Adrenal gland (tissue), 5 donors: ENCODE results near the gene EMX1.

Source experiments
- POLR2A ChIP-seq, 2 donors: fragments of 450-650 bp; IDR thresholded peaks; one replicate each; pipeline ENCODE4 v1.6.1; 2017; ENCODE audit warnings: antibody characterized with exemption in 2 of 2, mild to moderate bottlenecking in 2 of 2, moderate library complexity in 1 of 2
- TF ChIP-seq, protein P1 (sequence below), 6 experiments: fragments of 450-650 bp in 4 of 6; fragments of 200-600 bp in 2 of 6; sonication (generic) in 1 of 6; IDR thresholded peaks; 1 replicate in 5 of 6; 2 replicates in 1 of 6; pipeline versions ENCODE4 v1.5.1 to v1.8.0; 2016 to 2021; ENCODE audit warnings: antibody characterized with exemption in 6 of 6, mild to moderate bottlenecking in 2 of 6, moderate library complexity in 1 of 6
- donor health status: DM: no; HTN: no; CAD: no.

DNA sequence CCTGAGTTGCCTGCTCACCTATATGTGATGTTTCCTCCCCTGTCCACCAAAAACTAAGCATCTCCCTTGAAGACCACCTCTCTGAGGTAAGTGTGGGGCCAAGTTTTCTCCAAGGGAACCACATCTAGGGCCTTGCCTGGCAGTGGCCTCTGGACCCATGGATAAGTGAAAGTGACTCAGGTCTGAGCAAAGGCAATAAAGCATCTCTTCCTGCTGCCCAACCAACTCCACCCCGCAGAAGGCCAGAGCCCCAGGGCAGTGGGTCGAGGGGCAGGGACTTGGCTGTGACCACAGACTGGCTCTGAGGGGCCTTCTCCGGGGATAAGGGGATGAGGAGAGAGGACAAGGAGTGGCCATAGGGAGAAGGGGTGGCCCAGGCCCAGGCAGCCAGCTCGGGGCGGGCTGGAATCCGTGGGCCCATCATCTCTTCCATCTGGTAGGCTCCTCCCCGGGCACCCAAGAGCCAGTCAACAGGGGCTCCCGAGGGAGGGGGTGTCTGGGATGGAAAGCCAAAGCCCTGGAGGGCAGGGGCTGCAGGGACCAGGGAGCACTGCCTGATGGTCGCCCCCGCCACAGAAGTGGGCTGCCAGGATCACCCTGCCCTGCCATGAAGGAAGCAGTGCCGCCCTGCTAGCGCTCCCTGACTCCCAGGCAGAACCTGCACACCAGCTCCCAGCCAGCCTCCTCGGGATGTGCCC is 33.4 kb downstream of the EMX1 start:
- TF ChIP-seq, protein P1, sequence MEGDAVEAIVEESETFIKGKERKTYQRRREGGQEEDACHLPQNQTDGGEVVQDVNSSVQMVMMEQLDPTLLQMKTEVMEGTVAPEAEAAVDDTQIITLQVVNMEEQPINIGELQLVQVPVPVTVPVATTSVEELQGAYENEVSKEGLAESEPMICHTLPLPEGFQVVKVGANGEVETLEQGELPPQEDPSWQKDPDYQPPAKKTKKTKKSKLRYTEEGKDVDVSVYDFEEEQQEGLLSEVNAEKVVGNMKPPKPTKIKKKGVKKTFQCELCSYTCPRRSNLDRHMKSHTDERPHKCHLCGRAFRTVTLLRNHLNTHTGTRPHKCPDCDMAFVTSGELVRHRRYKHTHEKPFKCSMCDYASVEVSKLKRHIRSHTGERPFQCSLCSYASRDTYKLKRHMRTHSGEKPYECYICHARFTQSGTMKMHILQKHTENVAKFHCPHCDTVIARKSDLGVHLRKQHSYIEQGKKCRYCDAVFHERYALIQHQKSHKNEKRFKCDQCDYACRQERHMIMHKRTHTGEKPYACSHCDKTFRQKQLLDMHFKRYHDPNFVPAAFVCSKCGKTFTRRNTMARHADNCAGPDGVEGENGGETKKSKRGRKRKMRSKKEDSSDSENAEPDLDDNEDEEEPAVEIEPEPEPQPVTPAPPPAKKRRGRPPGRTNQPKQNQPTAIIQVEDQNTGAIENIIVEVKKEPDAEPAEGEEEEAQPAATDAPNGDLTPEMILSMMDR (IDR thresholded peaks at IDR 0.05), result no peak
- no peak for TF ChIP-seq POLR2A (IDR thresholded peaks at IDR 0.05)
